Smooth muscle cell (in vitro differentiated cells): ENCODE results near the gene TMEM134. TPM values are rescaled to one million over a fixed set of nuclear protein-coding genes. Genes with fewer than 3 reads are reported as not detected.

Source experiments
- DNase-seq: peaks from one replicate; lab custom pipeline; 2025; ENCODE audit not compliant: unreplicated experiment; lab: John Stamatoyannopoulos, UW
- H2AFZ ChIP-seq: fragments of 200-600 bp; sonication (generic); 2 replicates; pipeline ENCODE4 v1.6.0; 2016; ENCODE audit warnings: antibody characterized with exemption, low read depth, mild to moderate bottlenecking
- H3F3A ChIP-seq: fragments of 200-600 bp; sonication (generic); 2 replicates; pipeline ENCODE4 v1.6.0; 2017; ENCODE audit warnings: antibody characterized with exemption, low read depth
- H3K27ac ChIP-seq: fragments of 200-600 bp; sonication (generic); 2 replicates; pipeline ENCODE4 v1.5.1; 2016; ENCODE audit warnings: low read depth, mild to moderate bottlenecking
- H3K27me3 ChIP-seq: fragments of 200-600 bp; sonication (generic); 2 replicates; pipeline ENCODE4 v1.6.1; 2016; ENCODE audit warnings: low read depth, mild to moderate bottlenecking
- H3K36me3 ChIP-seq: fragments of 200-600 bp; sonication (generic); 2 replicates; pipeline ENCODE4 v1.5.1; 2016; ENCODE audit warnings: low read depth
- H3K4me1 ChIP-seq: fragments of 200-600 bp; sonication (generic); 2 replicates; pipeline ENCODE4 v1.5.1; 2016; ENCODE audit warnings: low read depth
- H3K4me2 ChIP-seq: fragments of 200-600 bp; sonication (generic); 2 replicates; pipeline ENCODE4 v1.6.0; 2016; ENCODE audit warnings: mild to moderate bottlenecking
- H3K4me3 ChIP-seq: fragments of 200-600 bp; sonication (generic); 2 replicates; pipeline ENCODE4 v1.5.1; 2016; ENCODE audit warnings: mild to moderate bottlenecking
- H3K79me2 ChIP-seq: fragments of 200-600 bp; sonication (generic); 2 replicates; pipeline ENCODE4 v1.6.0; 2016; ENCODE audit warnings: low read depth, mild to moderate bottlenecking
- H3K9ac ChIP-seq: fragments of 200-600 bp; sonication (generic); 2 replicates; pipeline ENCODE4 v1.6.0; 2016; ENCODE audit warnings: low read depth
- H3K9me3 ChIP-seq: fragments of 200-600 bp; sonication (generic); replicated peaks from 2 replicates; pipeline ENCODE4 v1.5.1; 2016; ENCODE audit warnings: low read depth
- H4K20me1 ChIP-seq: fragments of 200-600 bp; sonication (generic); 2 replicates; pipeline ENCODE4 v1.6.0; 2016; ENCODE audit warnings: low read depth
- WGBS: methylation state at CpG from one replicate; pipeline ENCODE4 v1.1.7; 2016; ENCODE audit warnings: low lambda C conversion rate; 5-methylcytosine and 5-hydroxymethylcytosine counted together
- polyA plus RNA-seq: library from polyadenylated mRNA; unstranded; fragments of >200 nt; fragmentation: Nextera tagmentation; extraction: Ambion mirVana; gene quantifications from 2 replicates; pipeline ENCODE4 v1.2.1, GENCODE V29; 2016
- total RNA-seq: library from RNA; depleted of rRNA; stranded (reverse); fragments of >200 nt; gene quantifications from 2 replicates; pipeline ENCODE4 v1.2.3, GENCODE V29; 2014
- TF ChIP-seq, protein P1 (sequence below): fragments of 200-600 bp; sonication (generic); IDR thresholded peaks from 2 replicates; pipeline ENCODE4 v1.5.1; 2017; ENCODE audit warnings: borderline replicate concordance, mild to moderate bottlenecking, antibody characterized with exemption; ENCODE audit not compliant: insufficient read depth, poor library complexity, severe bottlenecking

The TMEM134 gene
- total and polyA plus RNA-seq, 2 experiments from 2014 or later = 114 to 135 TPM

DNA sequence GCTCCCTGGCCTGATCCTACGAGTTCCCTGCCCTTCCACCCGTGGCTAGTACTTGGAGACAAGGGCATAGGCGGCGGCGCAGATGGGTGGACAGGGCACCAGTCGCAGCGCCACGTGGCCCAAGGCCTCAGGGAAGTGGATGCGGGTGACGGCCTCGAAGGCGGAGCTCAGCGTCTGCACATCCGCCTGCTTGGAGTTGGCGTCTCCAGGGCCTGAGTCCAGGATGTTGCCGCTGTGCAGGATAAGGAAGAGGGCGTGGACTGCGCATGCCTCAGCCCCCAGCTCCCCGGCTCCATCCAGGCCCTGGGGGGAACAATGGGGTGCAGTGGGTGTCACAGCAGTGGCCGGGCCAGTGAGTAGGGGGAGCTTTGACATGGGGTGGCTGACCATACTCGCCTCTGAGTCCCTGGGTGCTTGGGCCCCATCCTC is 29.5 kb upstream of the TMEM134 start:
- Histone ChIP-seq H3F3A (no peaks in the 10 kb centered on the region), H3K4me1 (peaks cover 6% of the 10 kb centered on the region), H3K27ac (no peak overlapping the region), H3K9me3 (no peaks in the 10 kb centered on the region), H3K79me2 (peaks cover 8% of the 10 kb centered on the region), H3K4me3 (no peak overlapping the region), H3K9ac (no peak overlapping the region), H3K4me2 (no peak overlapping the region), H2AFZ (no peak overlapping the region), H3K36me3 (no peaks in the 10 kb centered on the region), H3K27me3 (no peaks in the 10 kb centered on the region), H4K20me1 (peaks cover 13% of the 10 kb centered on the region)
- TF ChIP-seq, protein P1, sequence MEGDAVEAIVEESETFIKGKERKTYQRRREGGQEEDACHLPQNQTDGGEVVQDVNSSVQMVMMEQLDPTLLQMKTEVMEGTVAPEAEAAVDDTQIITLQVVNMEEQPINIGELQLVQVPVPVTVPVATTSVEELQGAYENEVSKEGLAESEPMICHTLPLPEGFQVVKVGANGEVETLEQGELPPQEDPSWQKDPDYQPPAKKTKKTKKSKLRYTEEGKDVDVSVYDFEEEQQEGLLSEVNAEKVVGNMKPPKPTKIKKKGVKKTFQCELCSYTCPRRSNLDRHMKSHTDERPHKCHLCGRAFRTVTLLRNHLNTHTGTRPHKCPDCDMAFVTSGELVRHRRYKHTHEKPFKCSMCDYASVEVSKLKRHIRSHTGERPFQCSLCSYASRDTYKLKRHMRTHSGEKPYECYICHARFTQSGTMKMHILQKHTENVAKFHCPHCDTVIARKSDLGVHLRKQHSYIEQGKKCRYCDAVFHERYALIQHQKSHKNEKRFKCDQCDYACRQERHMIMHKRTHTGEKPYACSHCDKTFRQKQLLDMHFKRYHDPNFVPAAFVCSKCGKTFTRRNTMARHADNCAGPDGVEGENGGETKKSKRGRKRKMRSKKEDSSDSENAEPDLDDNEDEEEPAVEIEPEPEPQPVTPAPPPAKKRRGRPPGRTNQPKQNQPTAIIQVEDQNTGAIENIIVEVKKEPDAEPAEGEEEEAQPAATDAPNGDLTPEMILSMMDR = no peak
- DNase-seq = no peak
- WGBS = 96% methylated on average over 21 of the region's 21 CpGs

DNA sequence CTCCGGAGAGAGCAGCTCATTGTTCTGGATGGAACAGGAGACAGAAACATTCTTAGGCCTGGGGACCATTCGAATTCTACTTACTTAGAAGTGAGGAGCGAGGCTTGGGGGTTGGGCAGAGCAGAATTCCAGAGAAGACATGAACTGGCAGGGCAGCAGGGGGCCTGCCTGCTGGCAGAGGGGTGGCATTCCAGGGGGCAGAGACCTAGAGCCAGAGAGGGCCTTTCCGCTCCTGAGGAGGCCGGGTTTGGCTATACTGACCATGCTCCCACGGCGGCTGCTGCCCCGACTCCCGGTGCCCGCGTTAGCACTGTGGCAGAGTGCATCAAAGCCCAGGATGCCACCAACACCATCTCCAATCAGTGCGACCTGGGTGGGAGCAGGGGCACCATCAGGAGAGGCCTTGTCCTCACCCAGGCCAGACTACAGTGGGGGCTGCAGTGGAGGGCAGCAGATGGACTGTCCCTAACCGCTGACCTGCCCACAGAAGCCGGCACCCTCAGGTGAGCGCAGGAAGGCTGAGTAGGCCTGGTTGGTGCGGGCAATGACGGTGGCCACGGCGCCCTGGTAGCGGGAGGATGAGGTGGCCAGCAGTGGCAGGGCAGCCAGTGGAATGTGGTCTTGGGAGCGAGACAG is 28.7 kb upstream of the TMEM134 start:
- Histone ChIP-seq H3K36me3 (no peaks in the 10 kb centered on the region), H3K4me1 (no peaks in the 10 kb centered on the region), H3F3A (no peaks in the 10 kb centered on the region), H3K9ac (no peak overlapping the region), H3K79me2 (peaks cover 2% of the 10 kb centered on the region), H3K27me3 (no peaks in the 10 kb centered on the region), H3K27ac (no peak overlapping the region), H3K4me3 (no peak overlapping the region), H3K9me3 (no peaks in the 10 kb centered on the region), H2AFZ (no peak overlapping the region), H3K4me2 (no peak overlapping the region), H4K20me1 (peaks cover 5% of the 10 kb centered on the region)
- DNase-seq = no peak
- 97% methylated on average over 21 of the region's 21 CpGs for WGBS
- TF ChIP-seq, protein P1 = no peak

DNA sequence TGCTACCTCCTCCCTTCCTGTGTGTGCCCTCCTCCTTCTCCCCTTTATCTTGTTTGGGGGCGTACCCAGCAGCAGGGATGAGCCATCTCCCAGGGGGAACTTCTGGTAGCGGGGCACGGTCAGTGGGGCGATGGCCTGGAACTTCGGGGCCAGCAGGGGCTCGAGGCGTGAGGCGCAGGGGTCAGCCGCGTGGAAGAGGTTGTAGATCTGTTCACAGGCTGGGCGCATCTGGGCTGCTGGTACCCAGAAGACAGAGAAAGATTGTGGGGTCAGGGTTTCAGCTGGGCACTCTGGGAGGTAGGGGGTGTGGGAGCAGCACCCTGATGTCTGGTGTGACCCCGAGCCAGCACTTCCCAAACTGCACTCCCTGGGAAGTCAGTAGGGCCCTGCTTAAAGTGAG is 27.1 kb upstream of the TMEM134 start:
- WGBS = 98% methylated on average over 12 of the region's 12 CpGs
- Histone ChIP-seq H3K27me3 (no peaks in the 10 kb centered on the region), H3K27ac (no peak overlapping the region), H3F3A (no peaks in the 10 kb centered on the region), H3K79me2 (no peaks in the 10 kb centered on the region), H3K4me2 (no peak overlapping the region), H3K9ac (no peak overlapping the region), H2AFZ (no peak overlapping the region), H4K20me1 (no peaks in the 10 kb centered on the region), H3K4me3 (no peak overlapping the region), H3K9me3 (no peaks in the 10 kb centered on the region), H3K4me1 (no peaks in the 10 kb centered on the region), H3K36me3 (no peaks in the 10 kb centered on the region)
- DNase-seq = no peak
- TF ChIP-seq, protein P1 = no peak
